Measurements from ENCODE around the gene RUVBL2. TPM values are rescaled to one million over a fixed set of nuclear protein-coding genes. Genes with fewer than 3 reads are reported as not detected.
"Not testable (repeated sequence)": the region's sequence is repeated elsewhere in the genome, so short reads cannot be mapped to it uniquely, and the experiment has no call there.

RUVBL2 gene
- total RNA-seq, 1 experiment from 2014 or later = 107 TPM

- Histone ChIP-seq H3K9me2 (replicated peaks; ENCODE audit: insufficient read depth, low read length) (no peaks in the 10 kb centered on the region), H3K27ac (ENCODE audit: low read length) (no peak overlapping the region), H3K4me1 (ENCODE audit: low read length) (0 out of 2 replicates have a peak, but pooled peaks cover 4% of the 10 kb centered on the region), H3K4me2 (ENCODE audit: low read depth, low read length, poor library complexity, severe bottlenecking) (no peak overlapping the region), H3K36me3 (ENCODE audit: insufficient read depth, low read length) (peaks cover 10% of the 10 kb centered on the region; the same call in 1 of the 2 replicates), H3K4me3 (ENCODE audit: low read length) (no peak overlapping the region), H3K9me3 (ENCODE audit: low read length) (no peaks in the 10 kb centered on the region), H3K9ac (ENCODE audit: low read length) (no peak overlapping the region), H3K27me3 (ENCODE audit: low read length) (no peaks in the 10 kb centered on the region), H2AFZ (ENCODE audit: low read length) (no peak overlapping the region), H4K20me1 (ENCODE audit: insufficient read depth, low read depth, low read length) (peaks cover 5% of the 10 kb centered on the region; the same call in 1 of the 2 replicates), H3K79me2 (ENCODE audit: low read length) (no peaks in the 10 kb centered on the region)
- DNase-seq = no peak
Measured at GRCh38 chr19:49014123-49014869, 20.6 kb downstream of the RUVBL2 start.

GRCh38 chr19:49014870-49015255 is 21.2 kb downstream of the RUVBL2 start:
- Histone ChIP-seq H3K9me2 (replicated peaks; ENCODE audit: insufficient read depth, low read length) (no peaks in the 10 kb centered on the region), H3K27ac (ENCODE audit: low read length) (no peak overlapping the region), H3K79me2 (ENCODE audit: low read length) (no peaks in the 10 kb centered on the region), H3K36me3 (ENCODE audit: insufficient read depth, low read length) (peaks cover 6% of the 10 kb centered on the region; the same call in 1 of the 2 replicates), H3K4me2 (ENCODE audit: low read depth, low read length, poor library complexity, severe bottlenecking) (no peak overlapping the region), H3K4me1 (ENCODE audit: low read length) (0 out of 2 replicates have a peak, but pooled peaks cover 4% of the 10 kb centered on the region), H3K4me3 (ENCODE audit: low read length) (no peak overlapping the region), H2AFZ (ENCODE audit: low read length) (no peak overlapping the region), H3K27me3 (ENCODE audit: low read length) (no peaks in the 10 kb centered on the region), H3K9me3 (ENCODE audit: low read length) (no peaks in the 10 kb centered on the region), H3K9ac (ENCODE audit: low read length) (no peak overlapping the region), H4K20me1 (ENCODE audit: insufficient read depth, low read depth, low read length) (peaks cover 10% of the 10 kb centered on the region; the same call in 1 of the 2 replicates)
- DNase-seq = no peak

GRCh38 chr19:49016067-49016839 is 22.6 kb downstream of the RUVBL2 start:
- peaks cover 6% of the 10 kb centered on the region; the same call in 1 of the 2 replicates for H3K36me3 ChIP-seq (ENCODE audit: insufficient read depth, low read length)
- H3K9me3 ChIP-seq (ENCODE audit: low read length) = no peaks in the 10 kb centered on the region
- peaks cover 22% of the 10 kb centered on the region; the same call in 1 of the 2 replicates for H4K20me1 ChIP-seq (ENCODE audit: insufficient read depth, low read depth, low read length)
- H3K27me3 ChIP-seq (ENCODE audit: low read length) = no peaks in the 10 kb centered on the region
- no peaks in the 10 kb centered on the region for H3K9me2 ChIP-seq (replicated peaks; ENCODE audit: insufficient read depth, low read length)
- H2AFZ ChIP-seq (ENCODE audit: low read length) = no peak overlapping the region
- no peak overlapping the region for H3K4me3 ChIP-seq (ENCODE audit: low read length)
- H3K4me1 ChIP-seq (ENCODE audit: low read length) = peaks cover 16% of the 10 kb centered on the region
- H3K27ac ChIP-seq (ENCODE audit: low read length) = no peak overlapping the region
- no peak overlapping the region for H3K4me2 ChIP-seq (ENCODE audit: low read depth, low read length, poor library complexity, severe bottlenecking)
- H3K79me2 ChIP-seq (ENCODE audit: low read length) = no peaks in the 10 kb centered on the region
- no peak overlapping the region for H3K9ac ChIP-seq (ENCODE audit: low read length)
- DNase-seq = no peak

- Histone ChIP-seq H3K9me3 (ENCODE audit: low read length) (no peaks in the 10 kb centered on the region), H3K4me2 (ENCODE audit: low read depth, low read length, poor library complexity, severe bottlenecking) (no peak within 1 kb of the TSS), H3K36me3 (ENCODE audit: insufficient read depth, low read length) (peaks cover 6% of the 10 kb centered on the region; the same call in 1 of the 2 replicates), H3K4me1 (ENCODE audit: low read length) (peaks cover 16% of the 10 kb centered on the region), H3K9me2 (replicated peaks; ENCODE audit: insufficient read depth, low read length) (no peaks in the 10 kb centered on the region), H3K79me2 (ENCODE audit: low read length) (no peaks in the 10 kb centered on the region), H4K20me1 (ENCODE audit: insufficient read depth, low read depth, low read length) (peaks cover 27% of the 10 kb centered on the region; the same call in 1 of the 2 replicates), H3K27ac (ENCODE audit: low read length) (no peak within 1 kb of the TSS), H3K4me3 (ENCODE audit: low read length) (no peak within 1 kb of the TSS), H3K9ac (ENCODE audit: low read length) (no peak within 1 kb of the TSS), H3K27me3 (ENCODE audit: low read length) (no peaks in the 10 kb centered on the region), H2AFZ (ENCODE audit: low read length) (no peak within 1 kb of the TSS)
- no peak for DNase-seq
Measured at GRCh38 chr19:49017041-49017665, 23.5 kb downstream of the RUVBL2 start, which contains the start of gene LHB. Gene LHB (minus strand): TSS chr19:49017091. CDS start chr19:49017081, 10 bp downstream.

GRCh38 chr19:49017666-49018351 is 24.1 kb downstream of the RUVBL2 start:
- no peaks in the 10 kb centered on the region for H3K79me2 ChIP-seq (ENCODE audit: low read length)
- H2AFZ ChIP-seq (ENCODE audit: low read length) = no peak overlapping the region
- no peak overlapping the region for H3K4me2 ChIP-seq (ENCODE audit: low read depth, low read length, poor library complexity, severe bottlenecking)
- no peak overlapping the region for H3K4me3 ChIP-seq (ENCODE audit: low read length)
- H3K9me2 ChIP-seq (replicated peaks; ENCODE audit: insufficient read depth, low read length) = no peaks in the 10 kb centered on the region
- H3K4me1 ChIP-seq (ENCODE audit: low read length) = peaks cover 16% of the 10 kb centered on the region
- peaks cover 6% of the 10 kb centered on the region; the same call in 1 of the 2 replicates for H3K36me3 ChIP-seq (ENCODE audit: insufficient read depth, low read length)
- no peaks in the 10 kb centered on the region for H3K9me3 ChIP-seq (ENCODE audit: low read length)
- H3K9ac ChIP-seq (ENCODE audit: low read length) = no peak overlapping the region
- no peaks in the 10 kb centered on the region for H3K27me3 ChIP-seq (ENCODE audit: low read length)
- no peak overlapping the region for H3K27ac ChIP-seq (ENCODE audit: low read length)
- peak; percentile 75 for DNase-seq
- H4K20me1 ChIP-seq (ENCODE audit: insufficient read depth, low read depth, low read length) = peaks cover 27% of the 10 kb centered on the region; the same call in 1 of the 2 replicates

GRCh38 chr19:49018388-49019241 is 24.9 kb downstream of the RUVBL2 start:
- DNase-seq = peak; percentile 46
- not testable (repeated sequence) for H3K27me3 ChIP-seq (ENCODE audit: low read length); H3K27ac ChIP-seq (ENCODE audit: low read length); H3K9me2 ChIP-seq (replicated peaks; ENCODE audit: insufficient read depth, low read length); H3K36me3 ChIP-seq (ENCODE audit: insufficient read depth, low read length); H3K79me2 ChIP-seq (ENCODE audit: low read length); H3K9me3 ChIP-seq (ENCODE audit: low read length); H3K4me2 ChIP-seq (ENCODE audit: low read depth, low read length, poor library complexity, severe bottlenecking); H3K9ac ChIP-seq (ENCODE audit: low read length); H2AFZ ChIP-seq (ENCODE audit: low read length); H3K4me3 ChIP-seq (ENCODE audit: low read length)
- H3K4me1 ChIP-seq (ENCODE audit: low read length) = peaks cover 16% of the 10 kb centered on the region
- H4K20me1 ChIP-seq (ENCODE audit: insufficient read depth, low read depth, low read length) = peaks cover 27% of the 10 kb centered on the region; the same call in 1 of the 2 replicates

GRCh38 chr19:49019242-49019932 is 25.7 kb downstream of the RUVBL2 start:
- Histone ChIP-seq H3K4me3 (ENCODE audit: low read length) (no peak overlapping the region), H4K20me1 (ENCODE audit: insufficient read depth, low read depth, low read length) (peaks cover 23% of the 10 kb centered on the region; the same call in 1 of the 2 replicates), H3K27ac (ENCODE audit: low read length) (no peak overlapping the region), H3K36me3 (ENCODE audit: insufficient read depth, low read length) (no peaks in the 10 kb centered on the region), H2AFZ (ENCODE audit: low read length) (no peak overlapping the region), H3K4me1 (ENCODE audit: low read length) (peaks cover 16% of the 10 kb centered on the region), H3K9ac (ENCODE audit: low read length) (no peak overlapping the region), H3K79me2 (ENCODE audit: low read length) (no peaks in the 10 kb centered on the region), H3K9me2 (replicated peaks; ENCODE audit: insufficient read depth, low read length) (no peaks in the 10 kb centered on the region), H3K27me3 (ENCODE audit: low read length) (no peaks in the 10 kb centered on the region), H3K4me2 (ENCODE audit: low read depth, low read length, poor library complexity, severe bottlenecking) (no peak overlapping the region), H3K9me3 (ENCODE audit: low read length) (no peaks in the 10 kb centered on the region)
- DNase-seq = peak; percentile 75

Data from Karpas-422 (cell line).